HG02884 (cell line): ENCODE measurements around the gene CCDC27.

ENCODE experiments used
- ATAC-seq: cut with Tn5 transposase; IDR thresholded peaks from one replicate; pipeline ENCODE4 v1.9.1; 2021; ENCODE audit warnings: mild to moderate bottlenecking, moderate library complexity; ENCODE audit not compliant: unreplicated experiment

The CCDC27 gene

GRCh38 chr1:3816331-3817137 lies 64.3 kb downstream of the CCDC27 start:
- ATAC-seq: no peak

GRCh38 chr1:3817138-3817740 lies 65.0 kb downstream of the CCDC27 start:
- no peak for ATAC-seq

GRCh38 chr1:3817821-3818597 lies 65.8 kb downstream of the CCDC27 start:
- no peak for ATAC-seq

GRCh38 chr1:3819771-3820200 lies 67.5 kb downstream of the CCDC27 start:
- ATAC-seq: no peak

GRCh38 chr1:3820316-3820715 lies 68.1 kb downstream of the CCDC27 start:
- no peak for ATAC-seq

GRCh38 chr1:3821004-3821403 lies 68.8 kb downstream of the CCDC27 start:
- ATAC-seq: no peak
